ENCODE results near the gene NID1. TPM values are rescaled to one million over a fixed set of nuclear protein-coding genes. Genes with fewer than 3 reads are reported as not detected.

Gene NID1
- total RNA-seq, 1 experiment from 2014 or later = 11.1 TPM

GRCh38 chr1:236067854-236068454, 3.1 kb upstream of the NID1 start:
- Histone ChIP-seq H3F3A (ENCODE audit: low read length, unreplicated experiment) (no peaks in the 10 kb centered on the region), H3K79me2 (ENCODE audit: low read length) (peaks cover 7% of the 10 kb centered on the region; the same call in 1 of the 2 replicates), H3K27me3 (ENCODE audit: low read length) (no peaks in the 10 kb centered on the region), H3K4me1 (ENCODE audit: insufficient read depth, low read length) (peaks cover 6% of the 10 kb centered on the region; the same call in 1 of the 2 replicates), H4K20me1 (ENCODE audit: low read length) (no peaks in the 10 kb centered on the region), H3K9me2 (replicated peaks; ENCODE audit: low read length) (no peaks in the 10 kb centered on the region), H3K4me3 (ENCODE audit: low read length) (no peak overlapping the region), H3K4me2 (ENCODE audit: low read length) (no peak overlapping the region), H3K9ac (ENCODE audit: low read length) (no peak overlapping the region), H3K27ac (ENCODE audit: low read length) (no peak overlapping the region), H3K9me3 (ENCODE audit: low read length) (no peaks in the 10 kb centered on the region), H3K36me3 (ENCODE audit: low read depth, low read length) (no peaks in the 10 kb centered on the region), H2AFZ (ENCODE audit: low read length) (no peak overlapping the region)
- DNase-seq = no peak
- BruUV-seq (replicated peaks) = no TSS peak
- ATAC-seq = no peak
- ChIA-PET POLR2A (ENCODE audit: unreplicated experiment) (no interaction called here), CTCF (no interaction called here)
- TF ChIP-seq EZH2phosphoT487 (IDR thresholded peaks at IDR 0.05; ENCODE audit: borderline replicate concordance, low read length) (no peak), EZH2 (IDR thresholded peaks at IDR 0.05; ENCODE audit: low read length, unreplicated experiment) (no peak), CTCF (conservative IDR thresholded peaks at IDR 0.05; ENCODE audit: low read depth, low read length) (no peak)
- intact Hi-C loops (cut with micrococcal nuclease) = no loop called here

GRCh38 chr1:236066828-236067386, 2.0 kb upstream of the NID1 start:
- H3K9me3 ChIP-seq (ENCODE audit: low read length) = no peaks in the 10 kb centered on the region
- POLR2A ChIA-PET (ENCODE audit: unreplicated experiment) = no interaction called here
- ATAC-seq (no peak), DNase-seq (no peak)
- no peaks in the 10 kb centered on the region for H3K27me3 ChIP-seq (ENCODE audit: low read length)
- no peaks in the 10 kb centered on the region for H3K9me2 ChIP-seq (replicated peaks; ENCODE audit: low read length)
- no peak overlapping the region for H3K27ac ChIP-seq (ENCODE audit: low read length)
- H3K4me2 ChIP-seq (ENCODE audit: low read length) = no peak overlapping the region
- no peaks in the 10 kb centered on the region for H3F3A ChIP-seq (ENCODE audit: low read length, unreplicated experiment)
- CTCF ChIA-PET = no interaction called here
- H3K4me3 ChIP-seq (ENCODE audit: low read length) = no peak overlapping the region
- H4K20me1 ChIP-seq (ENCODE audit: low read length) = no peaks in the 10 kb centered on the region
- H3K36me3 ChIP-seq (ENCODE audit: low read depth, low read length) = no peaks in the 10 kb centered on the region
- H2AFZ ChIP-seq (ENCODE audit: low read length) = no peak overlapping the region
- intact Hi-C loops (cut with micrococcal nuclease) = no loop called here
- peaks cover 7% of the 10 kb centered on the region; the same call in 1 of the 2 replicates for H3K79me2 ChIP-seq (ENCODE audit: low read length)
- H3K4me1 ChIP-seq (ENCODE audit: insufficient read depth, low read length) = peaks cover 6% of the 10 kb centered on the region; the same call in 1 of the 2 replicates
- BruUV-seq (replicated peaks) = no TSS peak
- no peak for TF ChIP-seq EZH2phosphoT487 (IDR thresholded peaks at IDR 0.05; ENCODE audit: borderline replicate concordance, low read length)
- TF ChIP-seq CTCF (conservative IDR thresholded peaks at IDR 0.05; ENCODE audit: low read depth, low read length) = no peak
- no peak for TF ChIP-seq EZH2 (IDR thresholded peaks at IDR 0.05; ENCODE audit: low read length, unreplicated experiment)
- H3K9ac ChIP-seq (ENCODE audit: low read length) = no peak overlapping the region

GRCh38 chr1:236066054-236066453, 1.2 kb upstream of the NID1 start:
- no peaks in the 10 kb centered on the region for H3K9me3 ChIP-seq (ENCODE audit: low read length)
- H3K9ac ChIP-seq (ENCODE audit: low read length) = no peak overlapping the region
- no peak overlapping the region for H2AFZ ChIP-seq (ENCODE audit: low read length)
- ATAC-seq (no peak), DNase-seq (no peak)
- BruUV-seq (replicated peaks) = no TSS peak
- no peaks in the 10 kb centered on the region for H3K9me2 ChIP-seq (replicated peaks; ENCODE audit: low read length)
- no peak overlapping the region for H3K4me2 ChIP-seq (ENCODE audit: low read length)
- POLR2A ChIA-PET (ENCODE audit: unreplicated experiment) = no interaction called here
- H3K4me3 ChIP-seq (ENCODE audit: low read length) = no peak overlapping the region
- no peak overlapping the region for H3K27ac ChIP-seq (ENCODE audit: low read length)
- H3F3A ChIP-seq (ENCODE audit: low read length, unreplicated experiment) = no peaks in the 10 kb centered on the region
- CTCF ChIA-PET = no interaction called here
- intact Hi-C loops (cut with micrococcal nuclease) = no loop called here
- H3K79me2 ChIP-seq (ENCODE audit: low read length) = peaks cover 7% of the 10 kb centered on the region; the same call in 1 of the 2 replicates
- H3K4me1 ChIP-seq (ENCODE audit: insufficient read depth, low read length) = peaks cover 6% of the 10 kb centered on the region; the same call in 1 of the 2 replicates
- H3K27me3 ChIP-seq (ENCODE audit: low read length) = no peaks in the 10 kb centered on the region
- H3K36me3 ChIP-seq (ENCODE audit: low read depth, low read length) = no peaks in the 10 kb centered on the region
- TF ChIP-seq EZH2 (IDR thresholded peaks at IDR 0.05; ENCODE audit: low read length, unreplicated experiment) (no peak), CTCF (conservative IDR thresholded peaks at IDR 0.05; ENCODE audit: low read depth, low read length) (no peak), EZH2phosphoT487 (IDR thresholded peaks at IDR 0.05; ENCODE audit: borderline replicate concordance, low read length) (no peak)
- no peaks in the 10 kb centered on the region for H4K20me1 ChIP-seq (ENCODE audit: low read length)
